OCI-M2 (cell line): ENCODE results near the gene RPL10A.
"Not testable (repeated sequence)": the region's sequence is repeated elsewhere in the genome, so short reads cannot be mapped to it uniquely, and the experiment has no call there.

Experiments used
- DNase-seq: peaks from one replicate; lab custom pipeline; 2025; ENCODE audit not compliant: unreplicated experiment; lab: John Stamatoyannopoulos, UW

Gene RPL10A

DNA sequence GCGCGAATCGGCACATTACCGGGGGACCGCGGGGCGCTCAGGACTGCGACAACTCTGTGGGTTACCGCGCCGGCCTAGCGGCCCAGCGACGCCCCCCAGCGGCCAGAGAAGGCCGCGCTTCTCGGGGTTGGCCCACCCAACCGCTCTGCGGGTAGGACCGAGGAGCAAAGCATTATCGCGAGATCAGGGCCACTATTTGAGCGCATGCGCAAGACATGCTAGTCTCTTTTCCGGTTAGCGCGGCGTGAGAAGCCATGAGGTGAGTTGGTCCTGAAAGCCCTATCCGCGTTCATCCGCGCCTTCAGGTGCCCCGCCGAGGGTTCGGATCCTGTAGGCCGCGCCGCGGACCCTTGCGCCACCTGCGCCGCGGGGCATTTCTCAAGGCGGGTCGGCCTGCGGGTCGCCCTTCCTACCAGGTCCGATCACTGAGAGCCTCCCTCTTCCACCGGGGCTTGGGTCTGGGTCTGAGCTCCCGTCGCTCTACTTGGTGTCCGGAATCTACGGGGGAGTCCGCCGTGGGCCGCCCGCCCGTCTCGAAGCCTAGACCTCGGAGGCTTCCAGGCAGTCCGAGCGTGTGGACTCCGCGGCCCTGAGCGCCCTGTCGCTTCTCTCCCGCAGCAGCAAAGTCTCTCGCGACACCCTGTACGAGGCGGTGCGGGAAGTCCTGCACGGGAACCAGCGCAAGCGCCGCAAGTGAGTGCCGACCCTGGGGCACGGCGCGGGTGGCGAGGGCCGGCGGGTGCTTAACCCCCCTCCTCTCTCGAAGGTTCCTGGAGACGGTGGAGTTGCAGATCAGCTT is at the start of gene RPL10A:
Gene RPL10A (plus strand): TSS at position 221 of the 799 bp plus-strand sequence. CDS start 34 bp downstream, at position 255.
- peak; percentile 92 for DNase-seq

DNA sequence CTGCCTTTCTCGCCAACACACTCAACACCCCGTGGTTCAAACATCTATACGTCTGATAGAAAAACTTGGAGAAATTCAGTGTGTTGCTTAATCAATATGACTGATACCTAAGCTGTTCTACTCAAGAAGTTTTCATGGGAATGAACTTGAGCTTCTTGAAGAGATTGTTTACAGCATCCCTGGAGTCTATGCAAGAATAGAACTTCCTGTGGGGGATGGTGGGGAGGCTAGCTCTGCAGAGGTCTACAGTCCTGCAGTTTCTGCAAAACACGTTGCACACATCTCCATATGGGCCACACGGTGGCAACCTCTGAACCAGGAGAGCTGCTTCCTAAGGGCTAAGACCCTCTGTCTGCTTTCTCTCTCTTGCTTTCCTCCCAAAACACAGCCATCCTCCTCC is 48.8 kb upstream of the RPL10A start:
- DNase-seq = no peak

DNA sequence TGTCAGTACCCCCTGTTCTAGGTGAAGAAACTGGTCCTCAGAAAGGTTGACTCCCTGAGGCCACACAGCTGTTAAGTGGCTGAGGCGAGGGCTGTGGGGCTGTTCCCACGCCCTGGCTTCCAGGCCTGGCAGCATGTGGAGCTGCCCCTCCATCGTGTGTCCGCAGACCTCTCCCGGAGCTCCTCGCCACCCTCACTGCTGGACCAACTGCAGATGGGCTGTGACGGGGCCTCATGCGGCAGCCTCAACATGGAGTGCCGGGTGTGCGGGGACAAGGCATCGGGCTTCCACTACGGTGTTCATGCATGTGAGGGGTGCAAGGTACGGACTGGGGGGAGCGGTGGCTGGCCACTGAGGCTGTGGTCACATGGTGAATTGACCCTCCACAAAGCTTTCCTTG is 48.2 kb upstream of the RPL10A start:
- DNase-seq = no peak

DNA sequence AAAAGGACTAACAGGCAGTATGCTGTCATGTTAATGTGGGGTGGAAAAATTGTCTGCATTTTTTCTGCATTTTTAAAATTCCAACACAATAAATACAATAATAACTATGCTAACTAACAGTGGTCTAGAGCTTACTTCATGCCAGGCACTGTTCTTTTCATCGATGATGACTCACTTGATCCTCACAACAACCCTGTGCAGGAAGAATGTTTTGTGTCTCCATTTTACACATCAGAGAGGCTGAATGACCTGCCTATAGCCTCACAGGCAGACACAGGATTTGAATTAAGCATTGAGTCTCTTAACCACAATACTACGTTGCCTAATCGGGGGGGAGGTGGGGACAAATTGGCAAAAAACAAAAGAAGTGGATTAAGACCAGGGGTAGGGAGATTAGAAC is 42.9 kb upstream of the RPL10A start:
- DNase-seq = no peak

DNA sequence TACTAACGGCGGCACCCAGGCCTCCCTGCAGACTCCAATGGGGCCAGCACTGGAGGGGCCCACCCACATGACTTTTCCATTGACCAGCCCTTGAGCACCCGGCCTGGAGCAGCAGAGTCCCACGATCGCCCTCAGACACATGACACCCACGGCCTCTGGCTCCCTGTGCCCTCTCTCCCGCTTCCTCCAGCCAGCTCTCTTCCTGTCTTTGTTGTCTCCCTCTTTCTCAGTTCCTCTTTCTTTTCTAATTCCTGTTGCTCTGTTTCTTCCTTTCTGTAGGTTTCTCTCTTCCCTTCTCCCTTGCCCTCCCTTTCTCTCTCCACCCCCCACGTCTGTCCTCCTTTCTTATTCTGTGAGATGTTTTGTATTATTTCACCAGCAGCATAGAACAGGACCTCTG is 42.1 kb upstream of the RPL10A start:
- DNase-seq = no peak

DNA sequence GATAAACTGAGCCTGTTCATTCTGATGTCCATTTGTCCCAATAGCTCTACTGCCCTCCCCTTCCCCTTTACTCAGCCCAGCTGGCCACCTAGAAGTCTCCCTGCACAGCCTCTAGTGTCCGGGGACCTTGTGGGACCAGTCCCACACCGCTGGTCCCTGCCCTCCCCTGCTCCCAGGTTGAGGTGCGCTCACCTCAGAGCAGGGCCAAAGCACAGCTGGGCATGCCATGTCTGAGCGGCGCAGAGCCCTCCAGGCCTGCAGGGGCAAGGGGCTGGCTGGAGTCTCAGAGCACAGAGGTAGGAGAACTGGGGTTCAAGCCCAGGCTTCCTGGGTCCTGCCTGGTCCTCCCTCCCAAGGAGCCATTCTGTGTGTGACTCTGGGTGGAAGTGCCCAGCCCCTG is 40.8 kb upstream of the RPL10A start:
- no peak for DNase-seq

DNA sequence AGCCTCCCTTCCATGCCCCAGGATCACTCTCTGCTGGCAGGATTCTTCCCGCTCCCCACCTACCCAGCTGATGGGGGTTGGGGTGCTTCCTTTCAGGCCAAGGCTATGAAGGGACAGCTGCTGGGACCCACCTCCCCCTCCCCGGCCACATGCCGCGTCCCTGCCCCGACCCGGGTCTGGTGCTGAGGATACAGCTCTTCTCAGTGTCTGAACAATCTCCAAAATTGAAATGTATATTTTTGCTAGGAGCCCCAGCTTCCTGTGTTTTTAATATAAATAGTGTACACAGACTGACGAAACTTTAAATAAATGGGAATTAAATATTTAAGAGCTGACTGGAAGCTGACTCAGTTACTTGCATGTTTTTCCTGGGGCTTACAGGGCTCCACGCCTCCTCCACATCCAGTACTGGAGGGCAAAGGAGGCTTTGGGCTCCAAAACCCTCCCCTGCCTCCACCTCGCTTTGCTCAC is 40.3 kb upstream of the RPL10A start:
- no peak for DNase-seq

DNA sequence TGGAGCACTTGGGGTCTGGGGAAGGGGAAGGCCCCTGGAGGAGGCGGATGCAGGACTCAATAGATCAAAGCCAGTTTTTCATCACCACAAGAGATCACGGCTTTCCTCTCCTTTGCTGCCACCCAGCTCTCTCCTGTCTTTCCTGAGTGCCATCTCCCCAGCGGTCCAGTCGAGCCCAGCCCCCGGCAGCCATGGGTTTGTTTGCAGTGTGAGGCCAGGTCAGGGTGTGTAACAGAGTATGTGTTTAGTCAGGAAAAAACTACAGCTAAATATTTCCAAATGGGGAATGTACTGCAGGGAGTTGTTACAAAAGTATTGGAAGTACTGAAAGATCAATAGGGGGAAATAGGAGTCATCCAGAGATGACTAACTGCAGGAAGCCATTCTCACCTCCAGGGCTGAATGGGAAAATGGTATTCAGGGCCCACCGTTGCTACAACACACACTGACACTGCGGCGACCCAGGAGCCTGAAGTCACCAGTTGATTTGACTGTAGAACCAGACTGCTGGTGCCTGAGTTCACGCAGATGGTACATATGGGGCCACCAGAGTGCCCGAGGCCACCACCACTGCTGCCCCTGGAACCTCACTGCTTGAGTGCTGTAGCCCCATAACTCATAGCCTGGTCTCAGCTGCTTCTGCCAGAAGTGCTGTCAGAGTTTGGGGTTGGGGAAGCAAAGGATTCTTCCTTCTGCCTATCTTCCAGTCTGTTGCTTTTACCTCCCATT is 39.6 kb upstream of the RPL10A start:
- no peak for DNase-seq

DNA sequence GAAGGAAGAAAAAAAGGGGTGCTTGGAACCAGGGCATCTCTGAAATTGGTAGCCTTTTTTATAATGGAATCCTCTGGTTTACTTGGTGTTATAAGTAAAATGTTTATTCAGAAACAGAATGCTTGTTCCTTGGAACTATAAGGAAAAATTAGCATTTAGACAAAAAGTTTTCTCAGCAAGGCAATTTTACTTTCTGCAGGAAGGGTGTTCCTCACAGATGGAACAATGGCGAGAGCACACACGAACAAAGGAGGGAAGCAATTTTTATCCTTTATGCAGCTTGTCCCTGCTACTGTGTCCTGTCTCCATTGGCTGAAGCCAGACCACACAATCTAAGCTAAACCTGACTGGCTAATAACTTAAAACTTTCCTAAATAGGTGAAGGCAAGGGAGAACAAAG is 38.7 kb upstream of the RPL10A start:
- DNase-seq = no peak

DNA sequence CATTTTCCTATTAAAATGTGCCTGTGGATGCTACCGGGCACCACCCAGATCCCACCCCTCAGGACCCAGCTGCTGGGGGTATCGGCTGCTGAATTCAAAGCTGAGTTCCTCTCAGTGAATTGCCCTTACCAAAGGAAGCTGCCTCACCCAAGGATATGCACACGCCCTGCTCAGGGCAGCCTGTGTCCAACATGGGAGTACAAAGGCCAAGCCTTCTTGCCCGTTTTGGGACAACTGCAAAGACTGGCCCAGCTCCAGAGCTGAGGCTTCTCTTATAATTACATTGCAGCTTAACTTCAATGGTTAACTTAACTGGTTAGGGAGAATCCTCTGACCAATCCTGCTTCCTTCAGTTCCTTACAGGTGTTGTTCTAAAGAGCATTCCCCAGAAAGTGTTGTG is 35.9 kb upstream of the RPL10A start:
- DNase-seq = no peak

DNA sequence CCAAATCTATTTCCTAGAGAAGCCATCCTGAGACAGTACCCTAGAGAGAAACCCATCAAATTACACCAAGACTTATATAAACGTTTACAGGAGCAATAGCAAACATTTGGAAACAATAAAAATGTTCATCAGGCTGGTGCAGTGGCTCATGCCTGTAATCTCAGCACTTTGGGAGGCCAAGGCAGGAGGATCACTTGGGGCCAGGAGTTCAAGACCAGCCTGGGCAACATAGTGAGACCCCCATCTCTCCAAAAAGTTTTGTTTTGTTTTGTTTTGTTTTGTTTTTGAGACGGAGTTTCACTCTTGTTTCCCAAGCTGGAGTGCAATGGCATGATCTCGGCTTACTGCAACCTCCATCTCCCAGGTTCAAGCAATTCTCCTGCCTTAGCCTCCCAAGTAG is 35.5 kb upstream of the RPL10A start:
- DNase-seq = not testable (repeated sequence)

DNA sequence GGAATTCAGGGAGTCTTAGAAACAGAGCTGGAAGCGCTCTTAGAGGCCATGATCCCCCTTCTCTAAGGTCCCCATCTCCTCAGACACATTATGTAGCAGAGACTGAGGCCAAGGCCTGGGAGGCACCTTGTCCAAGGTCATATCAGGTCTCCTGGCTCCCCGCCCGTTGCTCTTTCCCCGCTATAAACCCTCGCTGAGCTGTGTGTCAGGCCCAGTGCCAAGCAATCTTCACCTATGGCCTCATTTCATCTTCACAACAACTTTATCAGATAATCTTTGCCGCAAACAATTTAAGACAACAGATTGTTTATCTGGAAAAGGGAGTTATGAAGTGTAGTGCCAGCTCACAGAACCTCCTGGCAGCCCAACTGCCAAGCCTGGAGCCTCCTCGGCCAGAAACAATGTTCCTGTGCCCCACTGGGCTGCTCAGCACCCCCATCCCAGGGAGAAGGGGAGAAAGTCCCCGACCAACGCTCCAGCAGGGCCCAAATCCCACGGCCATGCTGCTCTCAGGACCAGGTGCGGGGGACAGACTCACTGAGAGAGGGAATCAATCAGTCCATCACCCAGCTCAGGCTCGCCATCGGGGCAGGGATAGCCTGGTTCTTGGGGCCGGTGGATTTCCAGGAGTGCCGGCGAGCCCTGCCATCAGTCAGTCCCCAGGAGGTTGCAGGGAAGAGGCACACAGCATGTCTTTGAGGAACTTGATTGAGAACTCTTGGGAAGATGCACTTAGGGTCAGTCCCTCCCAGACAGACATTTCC is 32.9 kb upstream of the RPL10A start:
- no peak for DNase-seq

DNA sequence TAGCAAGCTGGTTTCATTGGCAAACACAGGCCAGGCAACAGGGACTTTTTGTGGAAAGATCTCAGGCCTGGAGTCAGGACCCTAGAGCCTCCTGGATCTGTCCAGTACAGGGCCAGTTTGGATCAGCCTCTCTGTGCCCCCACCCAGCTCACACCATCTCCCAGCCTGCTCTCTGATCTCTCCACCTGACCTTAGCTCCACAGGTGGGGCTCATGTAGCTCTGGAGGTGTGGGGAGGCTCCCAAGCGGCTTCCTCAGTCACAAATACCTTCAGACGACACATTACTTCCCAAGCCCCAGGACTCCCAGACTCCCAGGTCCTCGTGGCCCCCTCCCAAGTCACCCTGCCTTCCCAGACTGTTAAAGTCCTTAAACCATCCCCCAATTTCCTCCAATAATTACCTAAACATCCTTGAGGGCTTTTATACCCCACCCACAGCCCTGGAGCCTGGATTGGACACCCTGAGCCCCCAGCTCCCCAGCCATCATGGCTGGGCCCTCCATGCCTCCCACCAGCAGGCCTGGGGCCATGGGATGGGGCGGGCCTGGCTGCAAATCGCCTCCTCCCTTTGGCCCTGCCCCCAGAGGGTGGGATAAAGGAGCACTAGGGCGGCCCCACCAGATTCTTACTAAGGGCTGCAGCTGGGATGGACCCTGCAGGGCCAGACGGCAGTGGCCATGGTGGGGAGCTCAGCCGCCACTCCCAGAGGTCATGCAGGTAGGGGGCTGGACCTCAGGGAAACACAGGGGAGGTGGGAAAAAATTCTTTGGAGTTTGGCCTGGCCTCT is 31.9 kb upstream of the RPL10A start:
- no peak for DNase-seq

DNA sequence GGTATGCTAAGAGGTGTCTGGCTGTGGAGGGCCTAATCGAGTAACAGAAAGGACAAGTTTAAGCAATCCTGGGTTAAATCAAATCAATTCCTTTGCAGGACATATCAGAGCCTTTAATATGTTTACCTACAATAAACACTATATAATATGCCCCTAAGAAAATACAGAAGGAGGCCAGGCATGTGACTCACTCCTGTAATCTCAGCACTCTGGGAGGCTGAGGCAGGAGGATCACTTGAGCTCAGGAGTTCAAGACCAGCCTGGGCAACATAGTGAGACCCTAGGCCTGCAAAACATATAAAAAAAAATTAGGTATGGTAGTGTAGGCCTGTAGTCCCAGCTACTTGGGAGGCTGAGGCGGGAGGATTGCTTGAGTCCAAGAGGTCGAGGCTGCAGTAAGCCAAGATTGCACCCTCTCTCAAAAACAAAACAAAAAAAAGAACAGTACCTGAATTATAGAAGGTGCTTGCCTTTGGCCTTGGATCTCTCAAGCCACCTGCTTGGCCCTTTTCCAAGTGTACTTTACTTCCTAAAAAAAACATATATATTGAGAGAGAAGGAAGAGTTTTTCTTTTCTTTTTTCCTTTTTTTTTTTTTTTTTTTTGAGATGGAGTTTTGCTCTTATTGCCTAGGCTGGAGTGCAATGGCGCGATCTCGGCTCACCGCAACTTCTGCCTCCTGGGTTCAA is 29.7 kb upstream of the RPL10A start:
- not testable (repeated sequence) for DNase-seq

DNA sequence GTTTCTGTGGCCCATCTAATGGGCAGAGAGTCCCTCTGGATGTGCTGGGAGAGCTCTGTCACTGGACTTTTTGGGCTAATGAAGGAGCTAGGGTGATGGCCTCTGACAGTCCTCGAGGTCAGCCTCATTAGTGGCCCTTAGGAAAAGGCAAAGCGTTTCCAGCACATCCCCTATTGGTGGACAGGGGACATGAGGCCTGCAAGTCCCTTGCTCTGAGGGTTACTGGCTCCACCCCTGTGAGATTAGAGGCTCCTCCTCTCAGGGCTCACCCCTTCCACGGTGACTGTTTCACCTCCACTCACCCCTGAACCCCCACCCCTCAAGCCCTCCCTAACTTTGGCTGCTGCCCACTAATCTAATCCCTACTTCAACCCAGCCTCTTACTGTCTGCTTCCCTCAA is 28.9 kb upstream of the RPL10A start:
- DNase-seq = no peak

DNA sequence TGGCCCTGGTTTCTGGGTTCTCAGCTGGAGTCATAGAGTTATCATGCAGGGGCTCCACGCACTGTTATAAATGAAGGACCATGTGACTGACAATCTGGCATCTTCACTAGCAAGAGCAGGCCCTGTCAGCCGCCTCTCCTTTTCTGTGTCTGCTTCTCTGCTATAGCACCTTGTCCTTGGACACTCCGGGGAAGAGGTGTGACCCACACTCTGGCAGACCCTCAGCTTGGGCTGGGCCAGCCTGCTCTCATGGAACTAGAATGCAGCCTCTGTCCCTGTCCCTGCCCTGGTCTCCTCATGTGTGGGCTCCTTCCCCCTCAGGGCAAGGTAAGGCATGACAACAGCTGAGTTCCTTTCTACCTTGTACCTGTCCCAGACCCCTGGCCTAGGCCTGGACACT is 27.0 kb upstream of the RPL10A start:
- no peak for DNase-seq

DNA sequence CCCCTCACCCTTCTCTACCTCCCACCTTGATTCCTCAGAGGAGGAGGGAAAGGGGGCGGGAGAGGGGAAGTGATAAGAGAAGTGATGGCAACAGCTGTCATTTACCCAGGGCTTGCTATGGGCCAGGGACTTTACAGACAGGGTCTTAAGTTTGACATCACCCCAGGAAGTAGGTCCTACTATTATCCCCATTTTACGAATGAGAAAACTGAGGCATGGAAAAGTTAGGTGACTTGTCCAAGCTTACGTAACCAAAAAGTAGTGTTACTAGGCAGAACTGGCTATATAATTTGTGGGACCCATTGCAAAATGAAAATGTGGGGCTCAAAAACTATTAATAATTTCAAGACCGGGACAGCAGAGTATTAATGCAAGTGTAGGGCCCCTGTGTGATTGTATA is 26.6 kb upstream of the RPL10A start:
- no peak for DNase-seq

DNA sequence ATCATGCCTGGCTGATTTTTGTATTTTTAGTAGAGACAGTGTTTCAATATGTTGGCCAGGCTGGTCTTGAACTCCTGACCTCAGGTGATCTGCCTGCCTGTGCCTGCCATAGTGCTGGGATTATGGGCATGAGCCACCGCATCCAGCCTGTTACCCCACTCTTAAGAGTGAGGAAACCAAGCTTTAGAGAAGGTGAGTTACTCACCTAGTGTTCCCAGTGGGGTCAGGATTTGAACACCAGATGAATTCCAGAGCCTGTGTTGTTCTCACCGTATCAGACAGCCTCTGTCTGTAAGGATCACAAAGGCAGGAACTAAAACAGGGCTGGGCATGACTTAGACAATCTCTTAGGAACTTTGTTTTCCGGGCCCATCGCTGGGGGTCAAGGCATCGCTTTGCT is 25.5 kb upstream of the RPL10A start:
- no peak for DNase-seq

DNA sequence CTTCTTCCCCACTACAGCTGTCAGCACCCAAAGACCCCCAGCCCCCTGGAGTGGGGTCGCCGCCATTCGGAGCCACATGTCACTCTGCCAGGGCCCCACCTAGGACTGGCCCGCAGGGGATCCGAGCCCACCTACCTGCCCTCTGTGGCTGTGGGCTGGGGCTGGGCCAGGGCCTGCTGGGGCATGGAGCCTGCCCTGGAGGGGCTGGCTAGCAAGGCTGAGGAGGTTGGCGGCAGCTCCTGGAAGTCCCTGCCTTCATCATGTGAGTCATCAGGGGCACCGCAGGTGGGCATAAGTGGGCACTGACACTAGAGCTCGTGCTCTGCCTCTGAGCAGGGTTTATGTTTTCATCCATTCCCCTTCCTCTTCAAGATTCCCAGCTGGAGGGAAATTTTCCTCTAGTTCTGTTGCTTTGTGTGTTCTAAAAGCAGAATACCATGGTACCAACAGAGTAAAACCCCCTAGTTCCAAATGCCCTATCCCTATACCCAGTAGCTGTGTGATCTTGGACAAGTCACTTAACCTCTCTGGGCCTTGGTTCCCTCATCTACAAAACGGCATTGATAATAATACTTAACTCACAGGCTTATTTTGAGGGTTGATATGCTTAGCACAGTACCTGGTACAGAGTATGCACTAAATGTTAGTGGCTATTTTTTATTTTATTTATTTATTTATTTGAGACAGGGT is 24.7 kb upstream of the RPL10A start:
- DNase-seq = no peak

DNA sequence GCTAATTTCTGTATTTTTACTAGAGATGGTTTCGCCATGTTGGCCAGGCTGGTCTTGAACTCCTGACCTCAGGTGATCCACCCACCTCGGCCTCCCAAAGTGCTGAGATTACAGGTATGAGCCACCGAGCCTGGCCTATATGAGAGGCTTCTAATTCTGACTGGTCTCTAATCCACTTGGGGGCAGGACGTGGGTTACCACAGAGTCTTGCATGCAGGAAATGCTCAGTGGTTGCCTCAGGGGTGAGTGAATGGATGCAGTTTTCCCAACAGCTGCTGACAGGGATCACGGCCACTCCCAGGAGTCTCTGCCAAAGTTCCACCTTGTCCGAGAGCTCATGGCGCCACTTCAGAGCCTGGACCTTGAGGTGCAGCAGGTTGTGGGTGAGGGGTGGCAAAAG is 22.5 kb upstream of the RPL10A start:
- no peak for DNase-seq
